Measurements from ENCODE around the gene IL26.
"Not testable (repeated sequence)": the region's sequence is repeated elsewhere in the genome, so short reads cannot be mapped to it uniquely, and the experiment has no call there.

Gene IL26

GRCh38 chr12:68239309-68239982, 13.8 kb upstream of the IL26 start:
- no peak for DNase-seq (ENCODE audit: low spot score)

- DNase-seq (ENCODE audit: low spot score) = no peak
Observed at GRCh38 chr12:68237619-68238018, 12.0 kb upstream of the IL26 start.

- no peak for DNase-seq (ENCODE audit: low spot score)
Observed at GRCh38 chr12:68237078-68237477, 11.5 kb upstream of the IL26 start.

- no peak for DNase-seq (ENCODE audit: low spot score)
Observed at GRCh38 chr12:68236421-68237059, 10.9 kb upstream of the IL26 start.

GRCh38 chr12:68235576-68235975, 10.0 kb upstream of the IL26 start:
- no peak for DNase-seq (ENCODE audit: low spot score)

GRCh38 chr12:68234140-68234539, 8.5 kb upstream of the IL26 start:
- DNase-seq (ENCODE audit: low spot score) = no peak

- no peak for DNase-seq (ENCODE audit: low spot score)
Observed at GRCh38 chr12:68233498-68233897, 7.9 kb upstream of the IL26 start.

GRCh38 chr12:68231691-68232090, 6.1 kb upstream of the IL26 start:
- DNase-seq (ENCODE audit: low spot score) = no peak

- DNase-seq (ENCODE audit: low spot score) = no peak
Observed at GRCh38 chr12:68231229-68231628, 5.6 kb upstream of the IL26 start.

- no peak for DNase-seq (ENCODE audit: low spot score)
Observed at GRCh38 chr12:68229956-68230355, 4.3 kb upstream of the IL26 start.

GRCh38 chr12:68227356-68227755, 1.7 kb upstream of the IL26 start:
- DNase-seq (ENCODE audit: low spot score) = no peak

- no peak for DNase-seq (ENCODE audit: low spot score)
Observed at GRCh38 chr12:68224613-68225285, 861 bp downstream of the IL26 start.

GRCh38 chr12:68223067-68223747, 2.4 kb downstream of the IL26 start:
- DNase-seq (ENCODE audit: low spot score) = peak; percentile 85

GRCh38 chr12:68222326-68222725, 3.3 kb downstream of the IL26 start:
- no peak for DNase-seq (ENCODE audit: low spot score)

GRCh38 chr12:68221497-68221896, 4.1 kb downstream of the IL26 start:
- no peak for DNase-seq (ENCODE audit: low spot score)

GRCh38 chr12:68210875-68211274, 14.7 kb downstream of the IL26 start:
- DNase-seq (ENCODE audit: low spot score) = no peak

- DNase-seq (ENCODE audit: low spot score) = not testable (repeated sequence)
Observed at GRCh38 chr12:68209048-68209728, 16.4 kb downstream of the IL26 start.

- no peak for DNase-seq (ENCODE audit: low spot score)
Observed at GRCh38 chr12:68207276-68207675, 18.3 kb downstream of the IL26 start.

GRCh38 chr12:68206446-68206845, 19.2 kb downstream of the IL26 start:
- DNase-seq (ENCODE audit: low spot score) = no peak

- no peak for DNase-seq (ENCODE audit: low spot score)
Observed at GRCh38 chr12:68203460-68203875, 22.1 kb downstream of the IL26 start.

- no peak for DNase-seq (ENCODE audit: low spot score)
Observed at GRCh38 chr12:68200854-68201253, 24.8 kb downstream of the IL26 start.

GRCh38 chr12:68199127-68199526, 26.5 kb downstream of the IL26 start:
- DNase-seq (ENCODE audit: low spot score) = no peak

All from D341Med (cell line).